ENCODE results near the gene LKAAEAR1. TPM values are rescaled to one million over a fixed set of nuclear protein-coding genes. Genes with fewer than 3 reads are reported as not detected.
A peak's percentile ranks its signal among the peaks of the same experiment; 100 is the strongest.

LKAAEAR1 gene
- total and polyA plus RNA-seq, 9 of the 15 experiments (the other 6 are each of a cell fraction or from before 2014, with no cell fraction given), result not detected

DNA sequence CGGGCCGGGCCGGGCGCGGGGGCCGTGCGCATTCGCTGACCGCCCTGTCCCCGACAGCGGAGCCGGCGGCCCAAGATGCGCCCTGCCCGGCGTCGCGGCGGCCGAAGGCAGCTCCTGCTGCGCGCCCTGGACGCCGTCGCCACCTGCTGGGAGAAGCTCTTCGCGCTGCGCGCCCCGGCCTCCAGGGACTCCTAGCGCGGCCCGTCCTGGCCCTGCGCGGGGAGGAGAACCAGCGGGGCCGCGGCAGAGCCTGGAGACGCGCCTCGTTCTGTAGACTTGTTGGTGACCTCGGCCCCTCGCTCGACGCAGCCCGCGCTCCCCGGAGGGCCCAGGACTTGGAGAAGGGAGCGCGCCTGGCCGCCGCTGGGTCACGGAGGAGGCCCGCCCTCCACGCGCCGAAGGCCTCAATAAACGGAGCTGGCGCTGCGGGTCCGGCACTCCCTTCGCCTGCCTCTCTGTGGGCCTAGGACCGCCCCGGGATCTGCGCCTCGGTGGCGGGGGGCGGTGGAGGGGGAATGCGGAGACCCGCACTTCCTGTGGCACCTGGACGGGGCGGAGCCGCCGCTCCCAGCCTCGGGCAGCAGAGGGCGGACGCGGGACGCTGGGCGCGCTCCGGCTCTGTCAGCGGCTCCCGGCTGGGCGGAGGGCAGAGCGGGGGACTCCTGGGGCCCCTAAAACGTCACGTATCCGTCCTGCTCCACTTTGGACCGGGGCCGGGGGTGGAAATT is 45.5 kb downstream of the LKAAEAR1 start (continued):
- TF ChIP-seq, protein P1, sequence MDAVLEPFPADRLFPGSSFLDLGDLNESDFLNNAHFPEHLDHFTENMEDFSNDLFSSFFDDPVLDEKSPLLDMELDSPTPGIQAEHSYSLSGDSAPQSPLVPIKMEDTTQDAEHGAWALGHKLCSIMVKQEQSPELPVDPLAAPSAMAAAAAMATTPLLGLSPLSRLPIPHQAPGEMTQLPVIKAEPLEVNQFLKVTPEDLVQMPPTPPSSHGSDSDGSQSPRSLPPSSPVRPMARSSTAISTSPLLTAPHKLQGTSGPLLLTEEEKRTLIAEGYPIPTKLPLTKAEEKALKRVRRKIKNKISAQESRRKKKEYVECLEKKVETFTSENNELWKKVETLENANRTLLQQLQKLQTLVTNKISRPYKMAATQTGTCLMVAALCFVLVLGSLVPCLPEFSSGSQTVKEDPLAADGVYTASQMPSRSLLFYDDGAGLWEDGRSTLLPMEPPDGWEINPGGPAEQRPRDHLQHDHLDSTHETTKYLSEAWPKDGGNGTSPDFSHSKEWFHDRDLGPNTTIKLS (IDR thresholded peaks at IDR 0.05; ENCODE audit: borderline replicate concordance, low read depth), result peak; percentile 70; the same call in 1 of the 2 replicates
- TF ChIP-seq ZFX (CRISPR knock-in tag; IDR thresholded peaks at IDR 0.05) (peak; percentile 98), RFX7 (CRISPR knock-in tag; IDR thresholded peaks at IDR 0.05) (no peak), ZNF311 (CRISPR knock-in tag; IDR thresholded peaks at IDR 0.05) (no peak), EP300 (IDR thresholded peaks at IDR 0.05; ENCODE audit: low read length) (no peak)
- TF ChIP-seq, protein P2, sequence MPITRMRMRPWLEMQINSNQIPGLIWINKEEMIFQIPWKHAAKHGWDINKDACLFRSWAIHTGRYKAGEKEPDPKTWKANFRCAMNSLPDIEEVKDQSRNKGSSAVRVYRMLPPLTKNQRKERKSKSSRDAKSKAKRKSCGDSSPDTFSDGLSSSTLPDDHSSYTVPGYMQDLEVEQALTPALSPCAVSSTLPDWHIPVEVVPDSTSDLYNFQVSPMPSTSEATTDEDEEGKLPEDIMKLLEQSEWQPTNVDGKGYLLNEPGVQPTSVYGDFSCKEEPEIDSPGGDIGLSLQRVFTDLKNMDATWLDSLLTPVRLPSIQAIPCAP (CRISPR knock-in tag; IDR thresholded peaks at IDR 0.05; ENCODE audit: borderline replicate concordance), result no peak
- TF ChIP-seq, protein P3, sequence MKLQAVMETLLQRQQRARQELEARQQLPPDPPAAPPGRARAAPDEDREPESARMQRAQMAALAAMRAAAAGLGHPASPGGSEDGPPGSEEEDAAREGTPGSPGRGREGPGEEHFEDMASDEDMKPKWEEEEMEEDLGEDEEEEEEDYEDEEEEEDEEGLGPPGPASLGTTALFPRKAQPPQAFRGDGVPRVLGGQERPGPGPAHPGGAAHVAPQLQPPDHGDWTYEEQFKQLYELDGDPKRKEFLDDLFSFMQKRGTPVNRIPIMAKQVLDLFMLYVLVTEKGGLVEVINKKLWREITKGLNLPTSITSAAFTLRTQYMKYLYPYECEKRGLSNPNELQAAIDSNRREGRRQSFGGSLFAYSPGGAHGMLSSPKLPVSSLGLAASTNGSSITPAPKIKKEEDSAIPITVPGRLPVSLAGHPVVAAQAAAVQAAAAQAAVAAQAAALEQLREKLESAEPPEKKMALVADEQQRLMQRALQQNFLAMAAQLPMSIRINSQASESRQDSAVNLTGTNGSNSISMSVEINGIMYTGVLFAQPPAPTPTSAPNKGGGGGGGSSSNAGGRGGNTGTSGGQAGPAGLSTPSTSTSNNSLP (IDR thresholded peaks at IDR 0.05; ENCODE audit: borderline replicate concordance, low read depth, low read length), result no peak
- TF ChIP-seq, protein P4, sequence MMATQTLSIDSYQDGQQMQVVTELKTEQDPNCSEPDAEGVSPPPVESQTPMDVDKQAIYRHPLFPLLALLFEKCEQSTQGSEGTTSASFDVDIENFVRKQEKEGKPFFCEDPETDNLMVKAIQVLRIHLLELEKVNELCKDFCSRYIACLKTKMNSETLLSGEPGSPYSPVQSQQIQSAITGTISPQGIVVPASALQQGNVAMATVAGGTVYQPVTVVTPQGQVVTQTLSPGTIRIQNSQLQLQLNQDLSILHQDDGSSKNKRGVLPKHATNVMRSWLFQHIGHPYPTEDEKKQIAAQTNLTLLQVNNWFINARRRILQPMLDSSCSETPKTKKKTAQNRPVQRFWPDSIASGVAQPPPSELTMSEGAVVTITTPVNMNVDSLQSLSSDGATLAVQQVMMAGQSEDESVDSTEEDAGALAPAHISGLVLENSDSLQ (IDR thresholded peaks at IDR 0.05), result no peak
- TF ChIP-seq, protein P5, sequence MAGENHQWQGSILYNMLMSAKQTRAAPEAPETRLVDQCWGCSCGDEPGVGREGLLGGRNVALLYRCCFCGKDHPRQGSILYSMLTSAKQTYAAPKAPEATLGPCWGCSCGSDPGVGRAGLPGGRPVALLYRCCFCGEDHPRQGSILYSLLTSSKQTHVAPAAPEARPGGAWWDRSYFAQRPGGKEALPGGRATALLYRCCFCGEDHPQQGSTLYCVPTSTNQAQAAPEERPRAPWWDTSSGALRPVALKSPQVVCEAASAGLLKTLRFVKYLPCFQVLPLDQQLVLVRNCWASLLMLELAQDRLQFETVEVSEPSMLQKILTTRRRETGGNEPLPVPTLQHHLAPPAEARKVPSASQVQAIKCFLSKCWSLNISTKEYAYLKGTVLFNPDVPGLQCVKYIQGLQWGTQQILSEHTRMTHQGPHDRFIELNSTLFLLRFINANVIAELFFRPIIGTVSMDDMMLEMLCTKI (IDR thresholded peaks at IDR 0.05; ENCODE audit: partially characterized antibody), result no peak
- TF ChIP-seq, protein P6, sequence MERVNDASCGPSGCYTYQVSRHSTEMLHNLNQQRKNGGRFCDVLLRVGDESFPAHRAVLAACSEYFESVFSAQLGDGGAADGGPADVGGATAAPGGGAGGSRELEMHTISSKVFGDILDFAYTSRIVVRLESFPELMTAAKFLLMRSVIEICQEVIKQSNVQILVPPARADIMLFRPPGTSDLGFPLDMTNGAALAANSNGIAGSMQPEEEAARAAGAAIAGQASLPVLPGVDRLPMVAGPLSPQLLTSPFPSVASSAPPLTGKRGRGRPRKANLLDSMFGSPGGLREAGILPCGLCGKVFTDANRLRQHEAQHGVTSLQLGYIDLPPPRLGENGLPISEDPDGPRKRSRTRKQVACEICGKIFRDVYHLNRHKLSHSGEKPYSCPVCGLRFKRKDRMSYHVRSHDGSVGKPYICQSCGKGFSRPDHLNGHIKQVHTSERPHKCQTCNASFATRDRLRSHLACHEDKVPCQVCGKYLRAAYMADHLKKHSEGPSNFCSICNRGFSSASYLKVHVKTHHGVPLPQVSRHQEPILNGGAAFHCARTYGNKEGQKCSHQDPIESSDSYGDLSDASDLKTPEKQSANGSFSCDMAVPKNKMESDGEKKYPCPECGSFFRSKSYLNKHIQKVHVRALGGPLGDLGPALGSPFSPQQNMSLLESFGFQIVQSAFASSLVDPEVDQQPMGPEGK (CRISPR knock-in tag; IDR thresholded peaks at IDR 0.05; ENCODE audit: borderline replicate concordance), result no peak

Measured in K562 (cell line).